ENCODE measurements around the gene BHLHA9. TPM values are rescaled to one million over a fixed set of nuclear protein-coding genes. Genes with fewer than 3 reads are reported as not detected.

Gene BHLHA9
- total and polyA plus RNA-seq, 2 donors (not counting 3 experiments of a cell fraction or from before 2014, with no cell fraction given): not detected

DNA sequence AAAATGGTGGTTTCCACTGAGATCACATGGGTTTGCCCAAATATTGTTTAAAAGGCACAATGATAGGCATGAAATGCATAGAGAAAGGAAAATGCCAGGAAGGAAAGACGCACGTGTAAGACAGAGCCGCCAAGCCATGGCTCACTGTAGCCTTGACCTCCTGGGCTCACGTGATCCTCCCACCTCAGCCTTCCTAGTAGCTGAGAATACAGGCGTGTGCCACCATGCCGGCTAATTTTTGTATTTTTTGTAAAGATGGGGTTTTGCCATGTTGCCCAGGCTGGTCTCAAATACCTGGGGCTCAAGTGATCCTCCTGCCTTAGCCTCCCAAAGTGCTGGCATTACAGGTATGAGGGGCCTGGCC lies 4.0 kb downstream of the BHLHA9 start:
- Histone ChIP-seq H3K79me2 (ENCODE audit: control insufficient read depth, insufficient read depth, low read length) (no peaks in the 10 kb centered on the region), H3K9me1 (replicated peaks; ENCODE audit: control insufficient read depth, extremely low read depth, insufficient read depth, low read length) (no peaks in the 10 kb centered on the region), H3K4me3 (replicated peaks in 1 of 3; ENCODE audit: insufficient read depth in 1 of 3, low read depth in 1 of 3, low read length in 3 of 3) (no peak overlapping the region), H3K4me2 (ENCODE audit: insufficient read depth, low read length) (no peak overlapping the region), H4K20me1 (replicated peaks; ENCODE audit: control insufficient read depth, extremely low read depth, insufficient read depth, low read length) (no peaks in the 10 kb centered on the region), H3K27me3 (ENCODE audit: control insufficient read depth in 2 of 2, insufficient read depth in 2 of 2, low read length in 2 of 2) (peaks cover 11 to 16% of the 10 kb centered on the region in 2 experiments), H3K4me1 (ENCODE audit: control insufficient read depth, extremely low read depth, insufficient read depth, low read length) (no peaks in the 10 kb centered on the region), H3K9me3 (replicated peaks; ENCODE audit: control insufficient read depth, insufficient read depth, low read length) (no peaks in the 10 kb centered on the region), H2AFZ (ENCODE audit: low read depth, low read length) (no peak overlapping the region), H3K27ac (ENCODE audit: insufficient read depth, low read depth, low read length) (no peak overlapping the region), H3K36me3 (ENCODE audit: control insufficient read depth in 2 of 2, extremely low read depth in 1 of 2, insufficient read depth in 2 of 2, low read length in 2 of 2) (no peaks in the 10 kb centered on the region), H3K9ac (replicated peaks; ENCODE audit: extremely low read depth, insufficient read depth, low read length) (no peak overlapping the region)
- DNase-seq (ENCODE audit: low read depth, low spot score) (no peak), FAIRE-seq (no peak)
- no peak for TF ChIP-seq FOS (IDR thresholded peaks at IDR 0.05; ENCODE audit: borderline replicate concordance, insufficient read depth, low read length)
- no peak for TF ChIP-seq POLR2AphosphoS5 (IDR thresholded peaks at IDR 0.05; ENCODE audit: insufficient read depth, low read depth, low read length)
- no peak for TF ChIP-seq JUN (IDR thresholded peaks at IDR 0.05; ENCODE audit: borderline replicate concordance, insufficient read depth, insufficient read length, low read depth)
- TF ChIP-seq, protein P1, sequence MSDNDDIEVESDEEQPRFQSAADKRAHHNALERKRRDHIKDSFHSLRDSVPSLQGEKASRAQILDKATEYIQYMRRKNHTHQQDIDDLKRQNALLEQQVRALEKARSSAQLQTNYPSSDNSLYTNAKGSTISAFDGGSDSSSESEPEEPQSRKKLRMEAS (IDR thresholded peaks at IDR 0.05; ENCODE audit: insufficient read depth, insufficient read length): no peak
- TF ChIP-seq CTCF (IDR thresholded peaks at IDR 0.05; ENCODE audit: extremely low read depth in 1 of 2, insufficient read depth in 1 of 2, low read depth in 1 of 2, low read length in 2 of 2): no peak
- TF ChIP-seq EZH2 (IDR thresholded peaks at IDR 0.05; ENCODE audit: borderline replicate concordance, low read depth, low read length, severe bottlenecking): no peak
- TF ChIP-seq MYC (IDR thresholded peaks at IDR 0.05; ENCODE audit: low read depth, low read length): no peak
- TF ChIP-seq GATA2 (IDR thresholded peaks at IDR 0.05; ENCODE audit: insufficient read depth, insufficient read length, low read depth, low read length): no peak
- no peak for TF ChIP-seq POLR2A (IDR thresholded peaks at IDR 0.05; ENCODE audit: low read depth, low read length)
- ChIA-PET POLR2A (no interaction called here), CTCF (interaction anchor here (0.8 to 1.9 kb wide), 4 partner anchors 58 to 375 kb away, joined by 3 to 6 read pairs (median 3); partner anchors contain the start of gene RILP)
- BruUV-seq (replicated peaks): no TSS peak
- dilution Hi-C loops (cut with MboI; ENCODE audit: extremely low pct_ligation_motif_present, low sequenced_read_pairs) (no loop called here), intact Hi-C loops (cut with micrococcal nuclease) (no loop called here)

All from endothelial cell of umbilical vein (primary cell).